HL-60 (cell line): ENCODE measurements around the gene QSOX2.
A peak's percentile ranks its signal among the peaks of the same experiment; 100 is the strongest.

ENCODE experiments used
- CTCF ChIP-seq: IDR thresholded peaks from one replicate; pipeline ENCODE4 v1.5.1; 2011; ENCODE audit warnings: low read length, control low read depth, inconsistent platforms; ENCODE audit not compliant: insufficient read depth
- POLR2AphosphoS5 ChIP-seq: IDR thresholded peaks from 2 replicates; pipeline ENCODE4 v1.6.1; 2012; ENCODE audit warnings: low read depth
- REST ChIP-seq: IDR thresholded peaks from 2 replicates; pipeline ENCODE4 v1.6.1; 2012; ENCODE audit warnings: low read depth; ENCODE audit not compliant: insufficient replicate concordance
- SPI1 ChIP-seq: IDR thresholded peaks from 2 replicates; pipeline ENCODE4 v1.6.1; 2012; ENCODE audit warnings: low read depth, mild to moderate bottlenecking, borderline replicate concordance

DNA sequence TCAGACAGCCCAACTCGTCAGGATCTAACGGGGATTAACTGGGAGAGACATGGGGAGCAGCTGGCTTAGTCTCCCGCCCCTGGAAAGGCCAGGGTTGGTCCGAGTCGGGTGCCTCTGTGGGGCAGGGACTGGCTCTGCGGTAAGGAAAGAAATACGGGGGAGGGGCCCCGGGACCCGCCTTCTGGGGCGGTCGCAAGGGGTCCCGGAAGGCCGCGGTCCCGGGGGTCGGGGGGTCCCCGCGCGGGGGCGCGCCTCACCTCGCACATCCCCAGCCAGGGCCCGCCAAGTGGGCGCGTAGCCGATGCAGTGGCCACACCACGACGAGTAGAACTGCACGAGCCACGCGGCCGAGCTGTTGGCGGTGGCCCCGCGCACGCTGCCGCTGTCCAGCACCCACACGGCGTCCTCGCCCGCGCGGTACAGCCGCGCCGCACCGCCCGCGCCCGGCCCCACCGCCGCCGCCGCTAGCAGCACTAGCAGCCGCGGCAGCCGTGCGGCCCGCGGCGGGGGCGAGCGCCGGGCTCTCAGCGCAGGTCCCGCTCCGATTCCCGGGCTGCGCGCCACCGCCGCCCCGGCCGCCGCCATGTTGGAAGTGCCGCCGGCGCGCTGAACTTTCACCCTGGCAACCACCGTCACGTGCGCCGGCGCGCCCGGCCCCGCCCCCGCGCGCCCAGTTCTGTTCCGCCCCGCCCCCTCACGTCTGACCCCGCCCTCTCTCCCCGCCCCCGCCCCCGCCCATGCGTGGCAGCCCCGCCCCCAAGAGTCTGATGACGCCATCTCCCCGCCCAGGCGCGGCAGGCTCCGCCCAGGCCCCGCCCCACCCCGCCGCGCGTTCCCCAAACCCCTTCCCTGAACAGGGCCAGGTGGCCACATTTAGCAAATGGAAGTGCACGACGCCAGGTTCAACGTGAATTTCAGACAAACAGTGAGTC, at the start of gene QSOX2:
- TF ChIP-seq CTCF = no peak
- 0 out of 2 replicates have a peak, but pooled peaks have one; percentile 24 for TF ChIP-seq POLR2AphosphoS5
- TF ChIP-seq SPI1 = no peak
- peak; percentile 92 for TF ChIP-seq REST
